H1 (cell line): ENCODE data around the gene PDK2.

Experiments
- BCL11A ChIP-seq, 2 experiments: IDR thresholded peaks; one replicate each; pipeline ENCODE4 v1.6.1; 2011; ENCODE audit warnings: low read depth in 2 of 2, low read length in 2 of 2, mild to moderate bottlenecking in 2 of 2
- CHD1 ChIP-seq: IDR thresholded peaks from 2 replicates; pipeline ENCODE4 v1.6.1; 2012; ENCODE audit warnings: low read depth, low read length, improper control_type of control experiment
- CHD2 ChIP-seq: IDR thresholded peaks from 2 replicates; pipeline ENCODE4 v1.6.1; 2012; ENCODE audit warnings: low read length, improper control_type of control experiment
- EZH2 ChIP-seq: fragments of 200-600 bp; sonication (generic); IDR thresholded peaks from 2 replicates; pipeline ENCODE4 v1.7.1; 2012; ENCODE audit warnings: low read depth, mild to moderate bottlenecking, moderate library complexity, low read length, inconsistent platforms; ENCODE audit not compliant: severe bottlenecking
- JUN ChIP-seq: IDR thresholded peaks from 2 replicates; pipeline ENCODE4 v1.6.1; 2011; ENCODE audit warnings: low read depth, mild to moderate bottlenecking, improper control_type of control experiment, low read length
- POLR2A ChIP-seq, 2 experiments: IDR thresholded peaks; 1 replicate in 1 of 2; 2 replicates in 1 of 2; pipeline ENCODE4 v1.6.1; 2011; ENCODE audit warnings: low read depth in 2 of 2, low read length in 2 of 2, mild to moderate bottlenecking in 2 of 2; ENCODE audit errors: control extremely low read depth in 1 of 2
- POLR2AphosphoS5 ChIP-seq: IDR thresholded peaks from 2 replicates; pipeline ENCODE4 v1.6.1; 2011; ENCODE audit warnings: low read depth, low read length
- RXRA ChIP-seq: IDR thresholded peaks from 2 replicates; pipeline ENCODE4 v1.6.1; 2011; ENCODE audit warnings: low read depth, mild to moderate bottlenecking, low read length, moderate library complexity; ENCODE audit not compliant: insufficient read depth
- SIN3A ChIP-seq, 2 experiments: IDR thresholded peaks in 1 of 2; conservative IDR thresholded peaks in 1 of 2; 2 replicates each; pipeline ENCODE4 v1.6.1; 2011 to 2012; ENCODE audit warnings: low read length in 2 of 2, improper control_type of control experiment in 1 of 2, low read depth in 1 of 2, mild to moderate bottlenecking in 1 of 2
- SP1 ChIP-seq: IDR thresholded peaks from 2 replicates; pipeline ENCODE4 v1.6.1; 2011; ENCODE audit warnings: low read depth, low read length
- SP4 ChIP-seq: IDR thresholded peaks from 2 replicates; pipeline ENCODE4 v1.6.1; 2012; ENCODE audit warnings: low read length, inconsistent platforms
- TF ChIP-seq, protein P1 (sequence below): IDR thresholded peaks from 2 replicates; pipeline ENCODE4 v1.6.1; 2011; ENCODE audit warnings: low read length, improper control_type of control experiment
- TF ChIP-seq, protein P2 (sequence below), 3 experiments: IDR thresholded peaks; 1 replicate in 2 of 3; 2 replicates in 1 of 3; pipeline versions ENCODE4 v1.5.1 to v1.6.1; 2011; ENCODE audit warnings: low read length in 3 of 3, mild to moderate bottlenecking in 3 of 3, inconsistent platforms in 2 of 3, low read depth in 1 of 3, moderate library complexity in 1 of 3; ENCODE audit not compliant: insufficient read depth in 1 of 3; ENCODE audit errors: control extremely low read depth in 1 of 3

DNA sequence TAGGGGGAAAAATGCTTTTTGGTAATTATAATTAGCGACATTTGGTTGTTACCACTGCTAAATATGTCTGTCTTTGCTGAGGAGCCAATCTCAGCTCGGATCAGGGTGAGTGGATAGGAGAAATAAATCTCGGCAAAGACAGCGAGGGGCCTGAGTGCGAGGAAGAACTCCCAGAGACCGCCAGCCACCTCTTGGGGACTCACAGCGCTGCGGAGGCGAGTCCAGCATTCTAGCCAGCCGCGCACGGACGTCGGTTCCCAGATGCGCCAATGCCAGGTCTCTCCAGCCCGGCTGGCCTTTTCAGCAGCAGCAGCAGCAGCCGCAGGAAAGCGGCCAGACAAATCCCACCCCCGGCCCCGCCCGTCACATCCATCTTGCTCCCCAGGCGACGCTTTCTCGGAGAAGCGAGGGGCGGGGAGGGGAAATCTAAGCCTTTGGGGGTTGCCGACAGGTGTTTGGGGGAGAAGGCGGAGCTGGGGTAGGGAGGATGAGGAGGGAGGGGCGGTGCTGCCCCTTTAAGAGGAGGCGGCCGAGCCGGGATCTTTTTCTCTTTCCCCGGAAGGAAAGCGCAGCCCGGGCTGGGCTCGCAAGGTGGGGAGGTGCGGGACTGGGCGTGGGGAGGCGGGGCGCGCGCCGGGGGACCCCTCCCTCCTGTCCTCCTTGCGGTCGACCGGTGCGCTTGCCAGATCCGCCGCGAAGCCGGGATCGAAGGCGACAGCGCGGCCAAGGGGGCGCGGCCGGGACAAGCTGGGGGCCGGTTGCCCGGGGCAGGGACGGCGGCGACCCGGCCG lies 39.5 kb upstream of the PDK2 start, which contains the start of gene ITGA3:
- no peak for TF ChIP-seq EZH2
- TF ChIP-seq SIN3A (conservative IDR thresholded peaks at IDR 0.05 in 1 of 2, IDR thresholded peaks at IDR 0.05 in 1 of 2; ENCODE audit: low read depth in 1 of 2, low read length in 2 of 2): no peak; a peak in 1 of 4 replicates
- TF ChIP-seq POLR2A (IDR thresholded peaks at IDR 0.05; ENCODE audit: control extremely low read depth in 1 of 2, low read depth in 2 of 2, low read length in 2 of 2): no peak
- no peak for TF ChIP-seq POLR2AphosphoS5
- no peak for TF ChIP-seq JUN
- TF ChIP-seq, protein P1, sequence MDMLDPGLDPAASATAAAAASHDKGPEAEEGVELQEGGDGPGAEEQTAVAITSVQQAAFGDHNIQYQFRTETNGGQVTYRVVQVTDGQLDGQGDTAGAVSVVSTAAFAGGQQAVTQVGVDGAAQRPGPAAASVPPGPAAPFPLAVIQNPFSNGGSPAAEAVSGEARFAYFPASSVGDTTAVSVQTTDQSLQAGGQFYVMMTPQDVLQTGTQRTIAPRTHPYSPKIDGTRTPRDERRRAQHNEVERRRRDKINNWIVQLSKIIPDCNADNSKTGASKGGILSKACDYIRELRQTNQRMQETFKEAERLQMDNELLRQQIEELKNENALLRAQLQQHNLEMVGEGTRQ: no peak
- TF ChIP-seq, protein P2, sequence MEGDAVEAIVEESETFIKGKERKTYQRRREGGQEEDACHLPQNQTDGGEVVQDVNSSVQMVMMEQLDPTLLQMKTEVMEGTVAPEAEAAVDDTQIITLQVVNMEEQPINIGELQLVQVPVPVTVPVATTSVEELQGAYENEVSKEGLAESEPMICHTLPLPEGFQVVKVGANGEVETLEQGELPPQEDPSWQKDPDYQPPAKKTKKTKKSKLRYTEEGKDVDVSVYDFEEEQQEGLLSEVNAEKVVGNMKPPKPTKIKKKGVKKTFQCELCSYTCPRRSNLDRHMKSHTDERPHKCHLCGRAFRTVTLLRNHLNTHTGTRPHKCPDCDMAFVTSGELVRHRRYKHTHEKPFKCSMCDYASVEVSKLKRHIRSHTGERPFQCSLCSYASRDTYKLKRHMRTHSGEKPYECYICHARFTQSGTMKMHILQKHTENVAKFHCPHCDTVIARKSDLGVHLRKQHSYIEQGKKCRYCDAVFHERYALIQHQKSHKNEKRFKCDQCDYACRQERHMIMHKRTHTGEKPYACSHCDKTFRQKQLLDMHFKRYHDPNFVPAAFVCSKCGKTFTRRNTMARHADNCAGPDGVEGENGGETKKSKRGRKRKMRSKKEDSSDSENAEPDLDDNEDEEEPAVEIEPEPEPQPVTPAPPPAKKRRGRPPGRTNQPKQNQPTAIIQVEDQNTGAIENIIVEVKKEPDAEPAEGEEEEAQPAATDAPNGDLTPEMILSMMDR (IDR thresholded peaks at IDR 0.05; ENCODE audit: control extremely low read depth in 1 of 3, insufficient read depth in 1 of 3, low read depth in 1 of 3, low read length in 3 of 3): peak in 2 of 3 experiments; percentile 4 to 17; a peak in 3 of 4 replicates
- no peak; the same call in 1 of the 2 replicates for TF ChIP-seq SP4
- TF ChIP-seq RXRA: no peak
- no peak for TF ChIP-seq CHD2
- TF ChIP-seq BCL11A (IDR thresholded peaks at IDR 0.05; ENCODE audit: low read depth in 2 of 2, low read length in 2 of 2): no peak
- TF ChIP-seq CHD1: no peak
- no peak for TF ChIP-seq SP1
